H1 (cell line): ENCODE results near the gene UCP2. TPM values are rescaled to one million over a fixed set of nuclear protein-coding genes. Genes with fewer than 3 reads are reported as not detected.

Source experiments
- CTCF ChIA-PET: fragments of 300-600 bp; sonication (Branson Sonifier 250); formaldehyde crosslinking; loops from one replicate; lab custom pipeline; 2021; ENCODE audit not compliant: partially characterized antibody; lab: Charles Lee
- POLR2A ChIA-PET: fragments of 300-600 bp; sonication (Branson Sonifier 250); formaldehyde crosslinking; loops from one replicate; lab custom pipeline; 2021; ENCODE audit warnings: inconsistent platforms; ENCODE audit not compliant: partially characterized antibody; lab: Charles Lee
- DNase-seq, 2 experiments: peaks; one replicate each; pipeline versions ENCODE4 v3.0.0 to v3.0.0-alpha.2; 2010 to 2022; ENCODE audit warnings: low spot score in 2 of 2, low read depth in 1 of 2, mixed read lengths in 1 of 2
- FAIRE-seq: peaks from 2 replicates; lab custom pipeline; 2011; peaks lifted over from hg19 to GRCh38; lab: Jason Lieb, UNC
- H2AFZ ChIP-seq: 2 replicates; pipeline ENCODE4 v1.8.1; 2012; ENCODE audit warnings: low read length, inconsistent platforms
- H2AK5ac ChIP-seq: 2 replicates; pipeline ENCODE4 v1.6.1; 2013; ENCODE audit warnings: low read depth, low read length
- H2BK120ac ChIP-seq: replicated peaks from 2 replicates; pipeline ENCODE3; 2013; ENCODE audit warnings: low read depth, low read length, inconsistent platforms
- H2BK12ac ChIP-seq: 2 replicates; pipeline ENCODE4 v1.6.1; 2013; ENCODE audit warnings: low read depth, low read length
- H2BK15ac ChIP-seq: 2 replicates; pipeline ENCODE4 v1.6.1; 2013; ENCODE audit warnings: low read length
- H2BK20ac ChIP-seq: 2 replicates; pipeline ENCODE4 v1.6.1; 2013; ENCODE audit warnings: low read length
- H2BK5ac ChIP-seq: 2 replicates; pipeline ENCODE4 v1.6.1; 2013; ENCODE audit warnings: low read depth, low read length
- H3K14ac ChIP-seq: 2 replicates; pipeline ENCODE4 v1.6.1; 2013; ENCODE audit warnings: inconsistent platforms; ENCODE audit not compliant: insufficient read length
- H3K18ac ChIP-seq: 2 replicates; pipeline ENCODE4 v1.6.1; 2013; ENCODE audit warnings: low read length; ENCODE audit errors: extremely low read depth
- H3K23ac ChIP-seq: 2 replicates; pipeline ENCODE4 v1.6.1; 2013; ENCODE audit warnings: inconsistent platforms; ENCODE audit not compliant: insufficient read length
- H3K23me2 ChIP-seq: 2 replicates; pipeline ENCODE4 v1.6.1; 2013; ENCODE audit warnings: low read depth, low read length
- H3K27ac ChIP-seq: 2 replicates; pipeline ENCODE4 v1.6.1; 2011; ENCODE audit warnings: low read depth, low read length, inconsistent platforms
- H3K27me3 ChIP-seq, 4 experiments: replicated peaks in 1 of 4; 1 replicate in 1 of 4; 2 replicates in 3 of 4; pipeline versions ENCODE4 v1.6.1 to v1.8.1; 2011 to 2013; ENCODE audit warnings: low read length in 3 of 4, mild to moderate bottlenecking in 3 of 4, inconsistent platforms in 2 of 4, mixed read lengths in 2 of 4, moderate library complexity in 1 of 4; ENCODE audit not compliant: control insufficient read depth in 3 of 4, insufficient read depth in 3 of 4; ENCODE audit errors: extremely low read depth in 1 of 4
- H3K36me3 ChIP-seq, 4 experiments: 2 replicates each; pipeline versions ENCODE4 v1.6.1 to v1.8.1; 2011 to 2013; ENCODE audit warnings: mild to moderate bottlenecking in 4 of 4, low read length in 3 of 4, moderate library complexity in 2 of 4, control low read depth in 1 of 4, inconsistent platforms in 1 of 4; ENCODE audit not compliant: insufficient read depth in 4 of 4, control insufficient read depth in 2 of 4
- H3K4ac ChIP-seq: replicated peaks from 2 replicates; pipeline ENCODE3; 2013; ENCODE audit warnings: low read length, low read depth, mixed read lengths, inconsistent platforms; ENCODE audit not compliant: insufficient read length
- H3K4me1 ChIP-seq, 4 experiments: replicated peaks in 1 of 4; 1 replicate in 1 of 4; 2 replicates in 3 of 4; pipeline versions ENCODE4 v1.6.1 to v1.8.1; 2011 to 2013; ENCODE audit warnings: low read length in 3 of 4, inconsistent platforms in 2 of 4, mixed read lengths in 1 of 4; ENCODE audit not compliant: insufficient read depth in 4 of 4, control insufficient read depth in 3 of 4
- H3K4me2 ChIP-seq, 2 experiments: 2 replicates each; pipeline versions ENCODE4 v1.6.1 to v1.8.1; 2011 to 2013; ENCODE audit warnings: low read depth in 2 of 2, low read length in 2 of 2, control low read depth in 1 of 2, inconsistent platforms in 1 of 2, mild to moderate bottlenecking in 1 of 2; ENCODE audit not compliant: insufficient read depth in 1 of 2
- H3K4me3 ChIP-seq, 4 experiments: fragments of 200-600, 300-600 bp in 1 of 4; sonication (generic), shearing (Covaris generic), sonication (Bioruptor Twin) in 1 of 4; 2 replicates each; pipeline versions ENCODE4 v1.5.1 to v1.8.1; 2011 to 2016; ENCODE audit warnings: low read length in 4 of 4, low read depth in 3 of 4, control low read depth in 2 of 4, inconsistent platforms in 2 of 4, mild to moderate bottlenecking in 2 of 4, mixed read lengths in 1 of 4, moderate library complexity in 1 of 4; ENCODE audit not compliant: insufficient read depth in 2 of 4; ENCODE audit errors: extremely low read depth in 1 of 4
- H3K56ac ChIP-seq: replicated peaks from 2 replicates; pipeline ENCODE3; 2013; ENCODE audit warnings: low read depth, mild to moderate bottlenecking, mixed read lengths, low read length, inconsistent platforms; ENCODE audit not compliant: insufficient read length
- H3K79me1 ChIP-seq: 2 replicates; pipeline ENCODE4 v1.6.1; 2013; ENCODE audit warnings: low read depth, low read length, control low read depth
- H3K79me2 ChIP-seq, 2 experiments: 2 replicates each; pipeline versions ENCODE4 v1.6.1 to v1.8.1; 2012 to 2013; ENCODE audit warnings: low read length in 2 of 2, mild to moderate bottlenecking in 2 of 2, inconsistent platforms in 1 of 2; ENCODE audit not compliant: insufficient read depth in 2 of 2, control insufficient read depth in 1 of 2
- H3K9ac ChIP-seq, 4 experiments: replicated peaks in 1 of 4; 1 replicate in 1 of 4; 2 replicates in 3 of 4; pipeline versions ENCODE4 v1.6.1 to v1.8.1; 2011 to 2013; ENCODE audit warnings: low read depth in 3 of 4, low read length in 3 of 4, control low read depth in 2 of 4, mild to moderate bottlenecking in 2 of 4, moderate library complexity in 2 of 4, inconsistent platforms in 1 of 4; ENCODE audit errors: extremely low read depth in 1 of 4
- H3K9me3 ChIP-seq, 2 experiments: 2 replicates each; pipeline versions ENCODE4 v1.6.1 to v1.8.1; 2012 to 2013; ENCODE audit warnings: mild to moderate bottlenecking in 2 of 2, moderate library complexity in 2 of 2, control low read depth in 1 of 2, inconsistent platforms in 1 of 2, low read depth in 1 of 2, low read length in 1 of 2, mixed read lengths in 1 of 2; ENCODE audit not compliant: insufficient read depth in 2 of 2
- H4K20me1 ChIP-seq, 2 experiments: replicated peaks in 1 of 2; 2 replicates each; pipeline versions ENCODE3 to v1.8.1; 2011 to 2013; ENCODE audit warnings: inconsistent platforms in 2 of 2, low read length in 2 of 2, mild to moderate bottlenecking in 1 of 2; ENCODE audit not compliant: insufficient read depth in 2 of 2, control insufficient read depth in 1 of 2
- H4K5ac ChIP-seq: 2 replicates; pipeline ENCODE4 v1.6.1; 2013; ENCODE audit warnings: low read length, low read depth, mixed read lengths, inconsistent platforms; ENCODE audit not compliant: insufficient read length
- H4K8ac ChIP-seq: 2 replicates; pipeline ENCODE4 v1.8.0; 2013; ENCODE audit warnings: mild to moderate bottlenecking, moderate library complexity, low read length, inconsistent platforms; ENCODE audit not compliant: insufficient read depth; ENCODE audit errors: extremely low read depth
- H4K91ac ChIP-seq: replicated peaks from 2 replicates; pipeline ENCODE3; 2013; ENCODE audit warnings: low read length, mixed read lengths, inconsistent platforms; ENCODE audit not compliant: insufficient read length
- MAFK ChIP-seq: IDR thresholded peaks from 2 replicates; pipeline ENCODE4 v1.6.1; 2012; ENCODE audit warnings: low read depth, mild to moderate bottlenecking, improper control_type of control experiment, low read length
- SAP30 ChIP-seq: fragments of 300-600 bp; sonication (generic); IDR thresholded peaks from 2 replicates; pipeline ENCODE4 v1.7.1; 2012; ENCODE audit warnings: low read length, moderate library complexity, mild to moderate bottlenecking, inconsistent platforms; ENCODE audit not compliant: insufficient read depth, insufficient replicate concordance
- WGBS, 2 experiments: shearing (Covaris generic) in 1 of 2; methylation state at CpG; one replicate each; pipeline versions ENCODE4 v1.1.6 to v1.1.7; 2013 to 2015; ENCODE audit warnings: low lambda C conversion rate in 2 of 2, mixed read lengths in 2 of 2, inconsistent platforms in 1 of 2, low coverage in 1 of 2, missing lambda C conversion rate in 1 of 2; ENCODE audit not compliant: insufficient replicate concordance in 2 of 2, insufficient coverage in 1 of 2, insufficient read length in 1 of 2; ENCODE audit errors: extremely low coverage in 1 of 2, missing lambda C conversion rate in 1 of 2; 5-methylcytosine and 5-hydroxymethylcytosine counted together
- polyA plus RNA-seq, 7 experiments: library from polyadenylated mRNA; depleted of rRNA in 3 of 7; stranded (reverse) in 5 of 7; unstranded in 2 of 7; fragments of >200 nt in 5 of 7; fragments of 200-250 nt in 2 of 7; gene quantifications; 1 replicate in 5 of 7; 2 replicates in 1 of 7; 4 replicates in 1 of 7; pipeline versions ENCODE4 v1.2.1 to v1.2.3, GENCODE V29; 2011 to 2013; ENCODE audit warnings: missing spikeins in 2 of 7, mixed read lengths in 2 of 7
- total RNA-seq: library from RNA; stranded (reverse); fragmentation: NEBNext Ultra II Directional; extraction: Animal tissue kit (Norgen Biotek cat#: 25700); gene quantifications from 2 replicates; pipeline ENCODE4 v1.2.1, GENCODE V29; 2021

UCP2 gene
- total and polyA plus RNA-seq, 2 of the 8 experiments (the other 6 are each of a cell fraction or from before 2014, with no cell fraction given), result 46.2 to 55.2 TPM

- POLR2A ChIA-PET, result no interaction called here
- H3K9ac ChIP-seq, result no peak overlapping the region
- H2BK15ac ChIP-seq, result no peak overlapping the region
- no peak overlapping the region for H2AK5ac ChIP-seq
- H3K36me3 ChIP-seq, result no peaks in the 10 kb centered on the region
- H3K4me3 ChIP-seq, result no peak overlapping the region
- no peak overlapping the region for H3K23ac ChIP-seq
- H3K79me2 ChIP-seq, result no peaks in the 10 kb centered on the region
- H2AFZ ChIP-seq, result no peak overlapping the region
- H4K91ac ChIP-seq, result no peak overlapping the region
- H3K27ac ChIP-seq, result no peak overlapping the region
- FAIRE-seq, result no peak
- 96% methylated on average over 9 of the region's 9 CpGs; no CpG with 5 or more reads in 1 of the 2 experiments for WGBS, 2 experiments
- H2BK20ac ChIP-seq, result no peak overlapping the region
- no peaks in the 10 kb centered on the region for H3K27me3 ChIP-seq
- H2BK12ac ChIP-seq, result no peak overlapping the region
- no peak overlapping the region for H3K56ac ChIP-seq
- peaks cover 0 to 3% of the 10 kb centered on the region in 2 experiments for H4K20me1 ChIP-seq
- no peaks in the 10 kb centered on the region; the same call in 1 of the 2 replicates for H3K79me1 ChIP-seq
- H3K14ac ChIP-seq, result no peak overlapping the region
- no peak overlapping the region; the same call in 1 of the 2 replicates for H4K8ac ChIP-seq
- no peak for DNase-seq
- H3K23me2 ChIP-seq, result no peaks in the 10 kb centered on the region
- H3K18ac ChIP-seq, result 0 out of 2 replicates have a peak overlapping the region, but pooled peaks have one; percentile 24
- no peaks in the 10 kb centered on the region for H3K9me3 ChIP-seq
- CTCF ChIA-PET, result interaction anchor here (0.6 kb wide), 1 partner anchor 16 kb away, joined by 4 read pairs; no protein-coding TSS in a partner anchor
- no peak overlapping the region for H2BK5ac ChIP-seq
- no peaks in the 10 kb centered on the region for H3K4me1 ChIP-seq
- no peak overlapping the region for H2BK120ac ChIP-seq
- no peak overlapping the region for H4K5ac ChIP-seq
- H3K4ac ChIP-seq, result no peak overlapping the region
- no peak overlapping the region for H3K4me2 ChIP-seq
- no peak for TF ChIP-seq SAP30
- no peak for TF ChIP-seq MAFK
Observed at GRCh38 chr11:74010306-74011300, 28.0 kb upstream of the UCP2 start.
